Islet of Langerhans (tissue), 1 donor: ENCODE measurements around the gene EIF2S1.
"Not testable (repeated sequence)": the region's sequence is repeated elsewhere in the genome, so short reads cannot be mapped to it uniquely, and the experiment has no call there.

Experiments
- FAIRE-seq: peaks from one replicate; lab custom pipeline; 2011; peaks lifted over from hg19 to GRCh38; lab: Jason Lieb, UNC

Gene EIF2S1

DNA sequence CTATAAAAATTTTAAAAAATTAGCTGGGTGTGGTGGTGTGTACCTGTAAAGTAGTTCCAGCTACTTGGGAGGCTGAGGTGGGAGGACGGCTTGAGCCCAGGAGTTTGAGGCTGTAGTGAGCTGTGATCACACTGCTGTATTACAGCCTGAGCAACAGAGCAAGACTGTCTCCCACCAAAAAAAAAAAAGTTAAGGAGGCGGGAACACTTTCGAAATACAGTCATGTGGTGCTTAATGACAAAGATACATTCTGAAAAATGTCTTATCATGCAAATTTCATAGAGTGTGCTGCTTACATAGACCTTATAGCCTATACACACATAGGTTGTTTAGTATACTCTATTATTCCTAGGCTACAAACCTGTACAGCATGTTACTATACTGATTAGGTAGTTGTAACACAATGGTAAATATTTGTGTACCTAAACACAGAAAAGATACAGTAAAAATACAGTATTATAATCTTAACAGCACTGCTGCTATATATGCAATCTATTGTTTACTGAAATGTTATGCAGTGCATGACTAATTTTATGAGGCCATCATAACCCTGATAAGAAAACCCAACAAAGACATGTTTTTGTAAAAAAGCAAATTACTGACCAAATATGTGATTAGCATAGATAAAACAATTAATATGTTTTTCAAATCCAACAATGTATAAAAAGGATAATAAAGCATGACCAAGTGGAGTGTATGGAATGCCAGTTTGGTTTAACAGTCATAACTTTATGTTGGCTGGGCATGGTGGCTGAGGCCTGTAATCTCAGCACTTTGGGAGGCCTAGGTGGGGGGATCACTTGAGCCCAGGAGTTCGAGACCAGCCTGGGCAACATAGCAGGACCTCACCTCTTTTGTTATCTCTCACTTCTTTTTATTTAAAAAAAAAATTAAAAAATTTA, 11.4 kb downstream of the EIF2S1 start:
- no peak for FAIRE-seq

DNA sequence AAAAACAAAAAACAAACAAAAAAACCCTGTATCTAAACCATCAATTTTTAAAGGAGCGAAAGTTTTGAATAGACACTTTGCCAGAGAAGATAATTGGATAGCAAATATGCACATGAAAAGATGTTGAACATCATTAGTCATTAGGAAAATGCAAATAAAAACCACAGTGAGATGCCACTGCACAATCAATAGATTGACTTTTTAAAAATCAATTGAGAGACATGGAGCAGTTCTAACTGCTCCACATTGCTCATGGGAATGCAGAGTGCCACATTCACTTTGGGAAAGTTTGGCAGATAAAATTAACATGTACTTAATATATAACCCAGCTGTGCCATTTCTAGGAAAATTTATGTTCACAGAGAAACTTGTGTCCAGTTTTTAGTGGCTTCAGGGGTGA, 12.7 kb downstream of the EIF2S1 start:
- FAIRE-seq: no peak

DNA sequence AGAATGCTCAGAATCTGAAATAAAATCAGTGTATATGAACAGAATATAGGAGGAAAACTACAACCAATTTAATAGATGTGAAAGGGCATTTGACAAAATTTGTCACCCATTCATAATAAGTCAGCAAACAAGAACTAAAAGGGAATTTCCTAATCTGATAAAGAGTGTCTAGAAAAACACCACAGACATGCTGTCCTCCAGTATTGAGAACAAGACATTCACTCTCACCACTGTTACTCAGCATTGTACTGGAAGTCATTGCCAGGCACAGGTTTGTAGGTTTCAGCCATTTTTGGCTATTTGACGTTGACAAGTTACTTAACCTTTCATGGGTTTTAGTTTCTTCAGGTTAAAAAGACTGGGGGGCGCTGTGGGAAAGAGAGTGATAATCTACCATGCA, 13.2 kb downstream of the EIF2S1 start:
- no peak for FAIRE-seq

DNA sequence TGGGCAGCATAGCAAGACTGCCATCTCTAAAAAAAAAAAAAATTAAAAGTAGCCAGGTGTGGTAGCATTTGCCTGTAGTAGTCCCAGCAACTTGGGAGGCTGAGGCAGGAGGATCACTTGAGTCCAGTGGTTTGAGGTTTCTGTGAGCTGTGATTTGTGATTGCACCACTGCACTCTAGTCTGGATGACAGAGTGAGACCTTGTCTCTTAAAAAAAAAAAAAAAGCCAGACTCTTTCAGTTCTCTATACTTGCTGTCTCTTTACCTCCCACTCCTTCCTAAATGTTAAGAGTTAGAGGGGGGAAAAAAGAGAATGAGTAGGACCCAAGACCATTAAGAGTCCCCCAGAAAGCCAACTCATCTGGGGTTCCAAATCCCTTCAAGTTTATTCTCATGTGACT, 17.8 kb downstream of the EIF2S1 start:
- no peak for FAIRE-seq

DNA sequence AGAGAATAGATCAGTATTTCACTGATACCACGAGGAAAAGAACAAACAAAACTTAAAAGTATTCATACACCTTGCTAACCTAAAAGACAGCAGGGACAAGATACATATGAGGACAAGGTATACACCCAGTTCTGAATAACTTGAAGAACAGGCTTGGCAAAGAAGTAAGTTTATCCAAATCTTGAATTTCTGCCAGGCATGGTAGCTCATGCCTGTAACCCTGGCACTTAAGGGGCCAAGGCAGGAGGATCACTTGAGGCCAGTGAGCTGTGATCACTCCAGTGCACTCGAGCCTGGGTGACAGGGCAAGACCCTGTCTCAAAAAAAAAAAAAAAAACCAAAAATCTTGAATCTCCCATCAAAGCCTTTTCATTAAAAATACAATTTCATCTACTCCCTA, 25.0 kb downstream of the EIF2S1 start:
- FAIRE-seq: no peak

DNA sequence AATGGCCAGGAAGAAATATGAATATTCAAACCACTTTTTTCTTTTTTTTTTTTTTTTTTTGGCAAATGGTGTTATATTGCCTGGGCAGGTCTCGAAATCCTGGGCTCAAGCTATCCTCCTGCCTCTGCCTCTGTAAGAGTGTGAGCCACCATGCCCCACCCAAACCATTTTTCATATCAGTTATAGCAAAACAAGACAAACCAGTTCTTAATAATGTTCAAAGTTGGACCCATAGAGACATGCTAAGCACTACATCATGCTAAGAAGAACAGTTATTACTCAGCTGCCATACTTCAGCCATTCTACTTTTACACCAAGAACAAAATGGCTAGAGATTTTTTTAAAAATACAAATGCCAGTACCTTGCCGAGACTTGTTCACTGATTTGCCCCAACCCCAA, 25.5 kb downstream of the EIF2S1 start:
- FAIRE-seq: no peak

DNA sequence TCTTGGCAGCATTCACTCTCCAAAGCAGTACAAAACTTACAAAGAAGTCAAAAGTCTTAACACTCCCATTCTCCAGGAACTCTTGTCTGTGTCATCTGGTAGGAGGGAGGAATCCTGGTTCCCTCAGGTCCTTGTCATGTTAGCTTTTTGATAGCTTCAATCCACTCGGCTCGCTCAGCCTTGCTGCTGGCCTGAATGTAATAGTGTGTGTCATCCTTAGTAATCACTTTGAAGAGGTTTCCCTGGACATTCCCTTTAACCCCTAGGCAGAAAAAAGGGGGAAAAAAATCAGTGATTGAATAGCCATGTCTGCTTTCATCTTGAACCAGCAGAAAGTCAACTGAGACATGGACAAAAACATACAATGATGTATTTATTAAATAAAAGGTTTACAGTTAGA, 27.1 kb downstream of the EIF2S1 start:
- FAIRE-seq: no peak

DNA sequence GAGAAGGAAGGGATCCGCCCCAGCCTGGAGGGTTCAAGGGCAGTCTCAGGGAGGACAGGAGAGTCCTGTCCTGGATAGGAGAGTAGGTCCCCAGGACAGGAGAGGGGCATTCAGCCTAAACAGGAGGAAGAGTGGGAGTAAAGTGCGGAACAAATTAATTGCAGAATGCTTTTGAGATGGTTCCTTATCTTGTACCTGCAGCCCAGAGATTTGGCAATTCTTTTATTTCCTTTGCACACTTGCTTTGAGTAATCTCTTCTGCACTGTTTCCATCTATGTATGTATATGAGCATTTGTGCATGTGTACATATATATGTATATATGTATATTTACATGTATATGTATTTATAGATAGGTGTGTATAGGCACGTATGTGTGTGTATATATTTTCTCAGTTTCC, 29.1 kb downstream of the EIF2S1 start:
- FAIRE-seq: no peak

DNA sequence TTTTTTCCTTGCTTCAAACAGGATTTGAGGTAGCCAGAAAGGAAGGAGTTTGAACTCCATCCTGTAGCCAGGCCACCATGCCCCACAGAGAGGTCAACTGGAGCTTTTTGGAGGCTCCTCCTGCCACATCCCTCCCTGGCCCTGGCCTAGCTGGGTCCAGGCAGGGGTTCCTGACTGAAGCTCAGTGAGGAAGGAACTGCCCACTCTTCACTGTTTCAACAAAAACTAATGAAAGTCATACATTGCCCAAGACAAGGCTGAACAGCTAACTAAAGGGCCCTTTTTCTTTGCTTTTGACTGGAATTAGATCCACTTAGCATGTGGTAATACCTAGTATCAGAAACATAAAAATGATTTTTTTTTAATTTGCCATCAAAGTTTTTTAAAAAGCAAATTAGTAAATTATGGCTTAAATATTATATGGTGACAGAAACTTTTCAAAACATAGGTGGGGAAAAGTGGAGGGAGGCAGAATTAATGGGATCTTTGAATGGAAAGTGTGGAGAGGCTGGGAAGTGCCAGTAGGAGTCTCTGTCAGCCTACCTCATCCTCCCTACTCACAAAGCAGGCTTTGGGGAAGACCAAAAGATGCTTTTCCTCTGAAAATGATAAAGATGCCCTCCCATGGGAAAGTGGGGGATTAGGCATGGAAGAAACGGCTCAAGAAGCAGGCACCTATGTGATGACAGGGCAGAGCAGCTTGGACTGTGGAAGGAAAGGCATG, 29.8 kb downstream of the EIF2S1 start:
- no peak for FAIRE-seq

DNA sequence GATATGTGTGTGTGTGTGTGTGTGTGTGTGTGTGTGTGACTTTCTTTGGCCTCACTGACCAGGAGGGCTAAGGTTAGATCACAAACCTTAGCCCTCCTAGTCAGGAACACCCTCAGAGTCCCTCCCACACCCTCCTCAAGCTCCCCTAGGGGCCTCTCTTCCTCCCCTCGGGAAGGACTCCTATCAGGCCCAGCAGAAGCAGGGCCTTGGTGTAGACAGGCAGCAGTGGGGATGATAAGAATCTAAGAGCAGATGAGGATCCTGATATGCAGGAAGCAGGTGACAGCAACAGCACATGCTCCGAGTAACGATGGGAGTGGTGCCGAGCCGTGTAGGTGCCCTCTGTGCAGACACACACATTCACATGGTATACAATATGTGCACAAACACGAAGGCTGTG, 31.1 kb downstream of the EIF2S1 start:
- FAIRE-seq: no peak

DNA sequence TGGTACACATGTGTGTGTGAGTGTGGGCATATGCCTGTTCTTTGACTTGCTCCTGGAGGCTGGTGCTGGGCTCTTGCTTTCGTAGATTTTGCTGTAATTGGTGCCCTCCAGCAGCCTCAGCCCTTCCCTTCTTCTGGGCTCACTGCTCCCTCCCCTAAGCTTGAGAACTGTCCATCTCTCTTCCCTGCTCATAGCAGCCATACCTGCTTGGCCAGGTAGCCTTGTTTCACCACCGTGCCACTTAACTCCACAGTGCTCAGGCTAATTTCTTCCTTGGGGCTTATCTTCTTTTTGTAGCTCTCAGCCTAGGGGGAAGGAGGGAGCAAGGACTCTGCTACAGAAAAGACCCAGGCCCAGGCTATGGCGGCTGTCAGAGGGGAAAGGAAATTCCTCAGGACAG, 32.0 kb downstream of the EIF2S1 start:
- no peak for FAIRE-seq

DNA sequence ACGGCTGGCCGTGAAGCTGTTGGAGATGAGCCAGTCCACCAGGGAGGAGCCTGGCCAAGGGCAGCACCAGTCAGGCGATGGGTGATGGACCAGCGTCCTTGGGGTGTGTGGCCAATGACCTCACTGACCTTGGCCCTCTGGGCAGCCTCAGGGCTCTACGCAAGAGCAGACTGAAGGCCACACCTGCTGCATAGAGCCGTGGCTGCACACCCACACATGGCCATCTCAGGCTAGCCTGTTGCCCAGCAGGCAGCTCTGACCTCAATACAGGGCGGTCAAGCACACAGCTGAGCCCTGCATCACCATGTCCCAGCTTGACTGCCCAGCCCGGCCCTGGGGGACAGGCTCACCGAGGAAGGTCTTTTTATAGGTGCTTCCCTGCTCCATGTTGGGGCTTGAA, 32.7 kb downstream of the EIF2S1 start:
- no peak for FAIRE-seq

DNA sequence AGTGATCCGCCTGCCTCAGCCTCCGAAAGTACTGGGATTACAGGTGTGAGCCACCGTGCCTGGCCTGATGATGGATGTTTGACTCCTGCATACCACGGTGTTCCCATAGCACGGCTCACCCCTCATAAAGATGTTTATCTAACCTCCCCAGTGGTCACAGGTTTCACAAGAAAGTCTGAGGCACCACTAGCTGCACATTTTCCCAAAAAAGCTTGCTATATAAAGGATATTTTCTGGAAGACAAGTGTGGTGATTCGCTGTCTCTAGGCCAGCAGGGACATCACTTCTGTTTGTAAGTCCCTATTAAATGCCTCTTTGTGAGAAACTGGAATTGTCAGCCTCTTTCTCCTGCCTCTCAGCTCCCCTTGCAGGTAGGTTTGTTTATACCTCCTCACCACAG, 33.6 kb downstream of the EIF2S1 start:
- FAIRE-seq: no peak

DNA sequence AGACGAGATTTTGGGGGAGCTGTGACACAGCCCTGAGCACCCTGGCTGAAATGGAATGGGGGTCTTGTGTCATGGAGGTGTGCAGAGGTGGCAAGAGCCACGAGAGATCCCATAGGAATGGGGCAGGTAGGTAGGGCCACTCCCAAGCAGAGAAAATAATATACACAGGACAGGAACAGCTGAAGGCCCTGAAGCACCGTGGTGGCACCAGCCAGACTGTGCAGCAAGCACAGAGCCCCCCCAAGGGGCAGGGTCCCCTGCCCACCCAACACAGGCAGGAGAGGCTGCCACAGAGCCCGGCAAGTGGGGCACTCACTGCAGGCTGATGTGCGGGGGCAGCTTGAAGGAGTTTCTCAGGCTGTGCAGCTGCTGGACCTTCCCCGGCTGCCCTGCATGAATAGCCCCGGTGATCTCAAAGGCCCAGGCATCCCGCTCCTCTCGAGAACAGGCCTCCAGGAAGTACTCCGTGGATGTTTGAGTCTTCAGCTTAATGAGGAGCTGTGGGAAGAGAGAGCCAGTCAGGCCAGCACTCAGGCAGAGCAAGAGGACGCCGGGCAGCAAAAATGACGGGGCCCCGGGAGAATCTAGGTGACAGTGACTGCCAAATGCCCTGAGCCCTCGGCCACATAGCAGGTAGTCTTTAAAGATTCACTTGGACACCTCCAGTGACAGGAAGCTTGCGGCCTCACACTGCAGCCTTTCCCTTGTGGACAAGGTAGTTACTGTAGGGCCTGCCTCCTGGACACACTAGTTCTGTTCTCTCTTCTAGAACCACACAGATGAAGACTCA, 35.2 kb downstream of the EIF2S1 start:
- no peak for FAIRE-seq

DNA sequence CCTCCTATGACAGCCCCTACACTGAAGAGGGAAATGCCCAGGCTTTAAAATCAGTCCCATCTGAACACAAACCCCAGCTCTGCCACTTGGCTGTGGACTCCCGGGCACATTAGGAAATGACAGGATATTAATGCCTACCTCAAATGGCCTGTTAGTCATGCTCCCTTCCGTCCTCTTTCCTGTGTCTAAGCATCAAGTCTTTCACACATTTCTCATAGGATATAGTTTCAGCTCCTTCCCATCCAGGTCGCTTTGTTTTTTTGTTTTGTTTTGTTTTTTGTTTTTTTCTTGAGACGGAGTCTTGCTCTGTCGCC, 35.7 kb downstream of the EIF2S1 start:
- no peak for FAIRE-seq

DNA sequence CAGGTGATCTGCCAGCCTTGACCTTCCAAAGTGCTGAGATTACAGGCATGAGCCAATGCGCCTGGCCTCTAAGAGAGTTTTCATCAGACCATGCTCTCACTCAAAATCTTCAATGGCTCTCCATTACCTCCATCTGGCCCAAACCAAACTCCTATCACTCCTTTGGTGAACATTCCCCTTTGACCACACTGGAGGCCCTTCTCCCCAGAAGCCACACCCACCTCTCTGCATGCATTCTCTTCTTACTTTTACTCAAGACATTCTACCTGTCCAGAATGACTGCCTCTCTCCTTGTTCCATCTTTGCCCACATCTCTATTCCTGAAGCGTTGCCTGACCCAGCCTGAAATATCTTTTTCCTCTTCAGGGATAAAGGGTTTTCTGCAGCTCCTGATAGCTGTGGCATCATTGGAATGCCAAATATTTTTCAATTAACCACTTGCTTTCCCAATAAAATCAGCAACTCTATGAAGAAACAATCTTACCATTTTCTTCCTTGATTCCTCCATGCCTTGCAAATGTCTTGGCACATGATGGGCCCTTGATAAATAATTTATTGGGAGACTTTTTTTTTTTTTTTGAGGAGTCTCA, 36.3 kb downstream of the EIF2S1 start:
- no peak for FAIRE-seq

DNA sequence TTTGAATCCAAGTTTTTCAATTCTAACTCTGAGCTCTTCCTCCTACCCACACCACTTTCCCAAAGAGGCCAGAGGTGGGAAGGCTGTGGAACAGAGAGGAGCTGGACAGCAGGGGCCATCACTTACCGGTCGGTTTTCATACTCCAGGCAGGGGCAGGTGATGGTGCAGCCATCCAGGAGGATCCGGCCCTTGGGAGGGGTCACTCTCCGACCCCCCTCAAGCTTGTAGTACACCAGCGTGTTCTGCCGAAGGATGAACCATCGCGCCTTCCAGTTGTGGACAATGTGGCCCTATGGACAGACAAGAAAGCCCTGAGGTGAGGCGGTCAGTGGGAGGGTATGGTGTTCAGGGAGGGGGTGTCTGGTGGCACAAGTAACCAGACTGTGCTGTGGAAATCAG, 37.4 kb downstream of the EIF2S1 start:
- no peak for FAIRE-seq

DNA sequence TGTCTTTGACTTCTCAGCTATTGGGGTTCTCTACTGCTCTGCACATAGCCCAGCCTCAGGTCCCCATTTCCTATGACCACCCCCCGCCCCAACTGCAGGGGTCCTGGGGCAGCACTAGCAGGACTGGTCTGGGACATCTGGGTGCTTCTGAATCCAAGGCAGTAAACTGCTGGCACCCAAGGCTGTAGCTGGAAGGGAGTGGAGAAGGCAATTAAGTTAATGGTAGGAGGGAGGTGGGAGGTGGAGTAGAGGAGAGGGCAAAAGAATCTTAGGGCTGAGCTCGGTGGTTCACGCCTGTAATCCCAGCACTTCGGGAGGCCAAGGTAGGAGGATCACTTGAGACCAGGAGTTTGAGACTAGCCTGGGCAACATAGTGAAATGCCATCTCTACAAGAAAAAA, 40.3 kb downstream of the EIF2S1 start:
- FAIRE-seq: no peak

DNA sequence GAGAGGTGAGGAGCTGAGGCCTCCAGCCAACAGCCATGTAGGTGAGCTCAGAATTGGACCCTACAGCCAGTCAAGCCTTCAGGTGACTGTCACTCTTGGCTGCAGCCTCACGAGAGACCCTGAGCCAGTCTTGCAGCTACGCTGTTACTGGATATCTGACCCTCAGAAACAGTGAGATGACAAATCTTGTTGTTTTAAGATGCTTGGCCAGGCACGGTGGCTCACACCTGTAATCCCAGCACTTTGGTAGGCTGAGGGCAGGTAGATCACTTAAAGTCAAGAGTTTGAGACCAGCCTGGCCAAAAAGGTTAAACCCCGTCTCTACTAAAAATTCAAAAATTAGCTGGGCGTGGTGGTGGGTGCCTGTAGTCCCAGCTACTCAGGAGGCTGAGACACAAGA, 45.6 kb downstream of the EIF2S1 start:
- no peak for FAIRE-seq

DNA sequence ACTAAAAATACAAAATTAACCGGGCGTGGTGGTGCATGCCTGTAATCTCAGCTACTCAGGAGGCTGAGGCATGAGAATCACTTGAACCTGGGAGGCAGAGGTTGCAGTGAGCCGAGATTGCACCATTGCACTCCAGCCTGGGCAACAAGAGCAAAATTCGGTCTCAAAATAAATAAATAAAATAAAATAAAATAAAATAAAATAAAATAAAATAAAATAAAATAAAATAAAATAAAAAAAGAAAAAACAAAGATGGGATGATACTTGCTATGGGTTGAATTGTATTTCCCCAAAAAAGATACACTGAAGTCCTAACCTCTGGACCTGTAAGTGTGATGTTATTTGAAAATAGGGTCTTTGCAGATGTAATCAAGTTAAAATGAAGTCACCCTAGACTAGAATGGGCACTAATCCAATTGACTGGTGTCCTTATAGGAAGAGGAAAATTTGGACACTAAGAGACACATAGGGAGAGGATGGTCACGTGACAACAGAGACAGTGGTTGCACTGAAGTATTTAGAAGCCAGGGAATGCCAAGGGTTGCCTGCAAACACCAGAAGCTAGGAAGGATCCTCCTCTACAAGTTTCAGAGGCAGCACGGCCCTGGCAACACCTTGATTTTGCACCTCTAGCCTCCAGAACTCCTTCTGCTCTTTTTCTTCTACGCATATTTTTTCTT, 48.1 kb downstream of the EIF2S1 start:
- FAIRE-seq: not testable (repeated sequence)

DNA sequence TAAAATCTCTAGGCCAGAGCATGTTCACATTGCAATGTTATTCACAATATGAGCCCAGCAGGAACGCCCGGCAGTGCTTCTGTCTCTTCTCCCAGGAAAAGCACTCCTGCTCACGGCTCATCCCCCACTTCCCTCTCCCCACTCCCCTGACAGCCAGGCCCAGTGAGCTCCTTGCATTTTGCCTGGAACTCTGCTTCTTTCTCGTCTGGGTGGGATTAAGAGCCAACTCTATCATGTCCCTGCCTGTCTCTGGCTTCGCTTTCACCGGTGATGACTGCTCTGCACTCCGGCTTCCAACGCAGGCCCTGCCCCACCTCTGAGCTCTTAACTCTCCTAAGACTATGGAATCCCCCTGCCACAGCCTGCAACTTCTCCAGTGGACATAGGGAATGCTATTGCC, 49.3 kb downstream of the EIF2S1 start:
- no peak for FAIRE-seq

DNA sequence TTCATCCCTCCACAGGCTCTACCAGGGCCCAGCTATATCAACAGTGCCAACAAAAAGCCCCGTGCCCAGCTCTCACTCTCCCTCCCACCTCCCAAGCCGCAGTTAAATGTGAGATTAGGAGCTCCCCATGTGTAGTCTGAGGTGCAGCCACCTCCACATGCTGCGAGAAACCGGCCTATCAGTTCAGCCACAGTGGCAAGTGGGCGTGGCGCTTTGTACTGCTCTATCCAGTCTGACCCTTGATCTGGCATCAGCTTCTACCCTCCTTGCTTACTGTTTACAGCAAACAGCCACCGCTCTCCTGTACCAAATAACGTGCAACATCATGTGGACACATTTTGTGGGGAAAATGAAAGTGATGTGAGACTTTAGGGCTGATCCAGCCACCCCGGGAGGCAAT, 50.2 kb downstream of the EIF2S1 start:
- no peak for FAIRE-seq
